HepG2 (cell line): ENCODE measurements around the gene SMARCA2. TPM values are rescaled to one million over a fixed set of nuclear protein-coding genes. Genes with fewer than 3 reads are reported as not detected.
A peak's percentile ranks its signal among the peaks of the same experiment; 100 is the strongest.

ENCODE experiments used
- ATAC-seq: fragments of 200-7000 bp; cut with Tn5 transposase; 3 replicates; pipeline ENCODE4 v1.9.1; 2020; ENCODE audit warnings: mild to moderate bottlenecking, moderate library complexity
- BruUV-seq: library from RNA; stranded (reverse); fragments of 400-500 nt; replicated peaks from 2 replicates; lab custom pipeline; 2021; lab: Mats Ljungman, UMichigan
- CTCF ChIA-PET: fragments of 300-600 bp; formaldehyde crosslinking; extraction: SDS; loops from one replicate; lab custom pipeline; 2021; ENCODE audit warnings: low total read pairs, inconsistent platforms, low intra/inter-chr PET ratio; lab: Yijun Ruan, JAX
- POLR2A ChIA-PET: fragments of 350-600 bp; sonication (Branson Sonifier 250); formaldehyde crosslinking; loops from one replicate; lab custom pipeline; 2020; ENCODE audit warnings: antibody characterized with exemption, inconsistent platforms; lab: Yijun Ruan, JAX
- DNase-seq: peaks from one replicate; pipeline ENCODE4 v3.0.0-alpha.2; 2015; ENCODE audit warnings: low spot score
- FAIRE-seq: peaks from 3 replicates; lab custom pipeline; 2011; peaks lifted over from hg19 to GRCh38; lab: Jason Lieb, UNC
- H2AFZ ChIP-seq: one replicate; pipeline ENCODE4 v1.6.1; 2011; ENCODE audit warnings: low read length, inconsistent platforms
- H3K27ac ChIP-seq: fragments of 300-600 bp; 3 replicates; pipeline ENCODE4 v1.8.0; 2011; ENCODE audit warnings: mixed run types, mild to moderate bottlenecking, mixed read lengths, low read length, inconsistent platforms; ENCODE audit not compliant: insufficient read depth; ENCODE audit errors: extremely low read length
- H3K27me3 ChIP-seq, 2 experiments: fragments of 200-600 bp in 1 of 2; 2 replicates in 1 of 2; 3 replicates in 1 of 2; pipeline versions ENCODE4 v1.6.0 to v1.8.0; 2011; ENCODE audit warnings: low read length in 2 of 2, mild to moderate bottlenecking in 2 of 2, moderate library complexity in 2 of 2, inconsistent platforms in 1 of 2; ENCODE audit not compliant: insufficient read depth in 2 of 2, control insufficient read depth in 1 of 2
- H3K36me3 ChIP-seq, 2 experiments: fragments of 200-600 bp in 1 of 2; replicated peaks in 1 of 2; 2 replicates in 1 of 2; 3 replicates in 1 of 2; pipeline versions ENCODE4 v1.5.1 to v1.8.0; 2011; ENCODE audit warnings: low read length in 2 of 2, inconsistent platforms in 1 of 2; ENCODE audit not compliant: insufficient read depth in 2 of 2, control insufficient read depth in 1 of 2
- H3K4me1 ChIP-seq: 2 replicates; pipeline ENCODE4 v1.5.1; 2012; ENCODE audit warnings: low read length, inconsistent platforms; ENCODE audit not compliant: insufficient read depth
- H3K4me2 ChIP-seq: 2 replicates; pipeline ENCODE4 v1.6.0; 2011; ENCODE audit warnings: low read depth, low read length, inconsistent platforms
- H3K4me3 ChIP-seq, 3 experiments: fragments of 200-600 bp in 1 of 3; sonication (generic), shearing (Covaris generic) in 1 of 3; replicated peaks in 1 of 3; 2 replicates each; pipeline ENCODE4 v1.5.1; 2011 to 2016; ENCODE audit warnings: low read length in 3 of 3, inconsistent platforms in 2 of 3, low read depth in 2 of 3, mild to moderate bottlenecking in 2 of 3, control low read depth in 1 of 3, mixed read lengths in 1 of 3; ENCODE audit not compliant: insufficient read depth in 1 of 3
- H3K79me2 ChIP-seq: one replicate; pipeline ENCODE4 v1.6.1; 2011; ENCODE audit warnings: low read length, inconsistent platforms; ENCODE audit not compliant: insufficient read depth
- H3K9ac ChIP-seq: 2 replicates; pipeline ENCODE4 v1.6.0; 2011; ENCODE audit warnings: mild to moderate bottlenecking, low read depth, low read length, inconsistent platforms; ENCODE audit not compliant: insufficient read depth
- H3K9me3 ChIP-seq: 2 replicates; pipeline ENCODE4 v1.5.1; 2012; ENCODE audit warnings: mild to moderate bottlenecking, low read length
- H4K20me1 ChIP-seq: 2 replicates; pipeline ENCODE4 v1.6.0; 2011; ENCODE audit warnings: inconsistent platforms, mild to moderate bottlenecking, low read length, moderate library complexity; ENCODE audit not compliant: insufficient read depth
- ETV6 ChIP-seq: sonication (generic); formaldehyde crosslinking; conservative IDR thresholded peaks from 2 replicates; pipeline ENCODE4 v1.4.0; 2020; ENCODE audit warnings: missing genetic modification reagents
- STAG1 ChIP-seq: sonication (generic); formaldehyde crosslinking; IDR thresholded peaks from 2 replicates; pipeline ENCODE4 v1.4.0; 2020; ENCODE audit warnings: missing genetic modification reagents
- ZNF510 ChIP-seq: sonication (generic); formaldehyde crosslinking; IDR thresholded peaks from 2 replicates; pipeline ENCODE4 v1.4.0; 2020; ENCODE audit warnings: low read depth, mild to moderate bottlenecking, missing genetic modification reagents
- WGBS: methylation state at CpG from one replicate; pipeline ENCODE4 v1.1.6; 2017; ENCODE audit warnings: low lambda C conversion rate; 5-methylcytosine and 5-hydroxymethylcytosine counted together
- in situ Hi-C: cut with HindIII; loops from 2 replicates; pipeline ENCODE4 v1.10.0; 2017; ENCODE audit warnings: low pct_unique_long_range_greater_than_20kb; ENCODE audit not compliant: extremely low pct_ligation_motif_present
- intact Hi-C: fragments of 100-400 bp; cut with micrococcal nuclease; formaldehyde crosslinking; loops from one replicate; pipeline ENCODE4 v1.10.0; 2022; ENCODE audit not compliant: unreplicated experiment
- polyA plus RNA-seq, 8 experiments: library from polyadenylated mRNA; depleted of rRNA in 3 of 8; stranded (reverse) in 7 of 8; unstranded in 1 of 8; fragments of >200 nt; fragmentation: Illumina TruSeq in 4 of 8; extraction: Trizol in 4 of 8; gene quantifications; 2 replicates each; pipeline versions ENCODE4 v1.2.1 to v1.2.3, GENCODE V29; 2011 to 2016; ENCODE audit warnings: low read depth in 4 of 8, missing spikeins in 1 of 8, mixed read lengths in 1 of 8; ENCODE audit not compliant: insufficient read depth in 1 of 8
- total RNA-seq, 5 experiments: library from RNA; depleted of rRNA; stranded (reverse); fragments of >200 nt; fragmentation: Illumina TruSeq; extraction: Trizol; gene quantifications; 2 replicates each; pipeline ENCODE4 v1.2.3, GENCODE V29; 2016; ENCODE audit warnings: low read depth in 1 of 5
- TF ChIP-seq, protein P1 (sequence below): sonication (generic); formaldehyde crosslinking; IDR thresholded peaks from 2 replicates; pipeline ENCODE4 v1.5.0; 2020; ENCODE audit warnings: mild to moderate bottlenecking, missing genetic modification reagents, moderate library complexity

The SMARCA2 gene
- total and polyA plus RNA-seq, 2 of the 13 experiments (the other 11 are each of a cell fraction or from before 2014, with no cell fraction given): 22.5 to 23.7 TPM

DNA sequence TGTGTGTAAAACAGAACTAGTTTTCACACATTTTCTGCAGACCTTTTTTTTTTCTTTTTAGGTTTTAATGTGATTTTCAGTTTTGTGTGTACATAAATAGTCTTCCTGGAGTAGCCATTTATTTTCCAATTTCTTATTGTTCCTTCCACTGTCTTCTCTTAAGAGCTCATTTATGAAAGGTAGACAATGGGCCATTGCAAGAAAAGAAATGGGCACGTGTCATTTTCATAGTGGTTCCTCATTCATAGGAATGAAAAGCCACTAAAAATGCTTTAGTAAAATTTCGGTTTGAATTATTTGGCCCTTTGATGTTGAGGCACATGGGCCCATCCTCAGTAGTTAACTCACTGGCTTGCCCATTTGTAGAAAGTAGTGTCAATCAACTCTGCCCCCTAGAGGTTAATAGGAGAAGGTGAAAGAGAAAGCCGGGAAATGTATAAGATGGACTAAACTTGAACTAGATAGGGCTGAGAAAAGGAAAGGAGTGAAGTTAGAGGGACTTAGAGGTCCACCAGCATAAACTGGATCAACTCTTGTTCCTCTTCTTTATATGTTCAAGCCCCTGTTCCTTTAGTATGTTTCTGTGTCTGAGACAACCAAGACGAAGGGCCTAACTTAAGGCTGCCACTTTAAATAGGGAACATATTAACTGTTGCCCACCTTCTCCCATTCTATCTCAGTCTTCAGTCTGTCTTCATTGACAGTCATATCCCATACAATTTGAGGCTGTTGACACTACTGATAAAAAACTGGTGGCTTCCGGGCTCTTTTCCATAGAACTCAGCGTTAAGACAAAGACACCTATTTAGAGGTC, 72.6 kb downstream of the SMARCA2 start:
- peaks cover 5 to 23% of the 10 kb centered on the region in 2 experiments; a peak in 4 of 5 replicates for H3K36me3 ChIP-seq
- no peaks in the 10 kb centered on the region for H4K20me1 ChIP-seq
- ChIA-PET POLR2A (no interaction called here), CTCF (no interaction called here)
- intact Hi-C loops: loop anchor here (5.0 kb wide), 2 partner anchors 165 to 215 kb away; no protein-coding TSS in a partner anchor
- H3K9me3 ChIP-seq: no peaks in the 10 kb centered on the region
- H3K79me2 ChIP-seq: no peaks in the 10 kb centered on the region
- no peaks in the 10 kb centered on the region for H3K4me1 ChIP-seq
- peak; percentile 25 for DNase-seq
- in situ Hi-C loops: loop anchor here (10.0 kb wide), 1 partner anchor 163 kb away; no protein-coding TSS in a partner anchor
- no peak overlapping the region for H3K4me3 ChIP-seq
- ATAC-seq: peak; percentile 71
- no peak for FAIRE-seq
- WGBS: 74% methylated on average over 6 of the region's 6 CpGs
- TF ChIP-seq ETV6 (CRISPR knock-in tag) (no peak), ZNF510 (CRISPR knock-in tag) (no peak), STAG1 (peak; percentile 46)
- TF ChIP-seq, protein P1, sequence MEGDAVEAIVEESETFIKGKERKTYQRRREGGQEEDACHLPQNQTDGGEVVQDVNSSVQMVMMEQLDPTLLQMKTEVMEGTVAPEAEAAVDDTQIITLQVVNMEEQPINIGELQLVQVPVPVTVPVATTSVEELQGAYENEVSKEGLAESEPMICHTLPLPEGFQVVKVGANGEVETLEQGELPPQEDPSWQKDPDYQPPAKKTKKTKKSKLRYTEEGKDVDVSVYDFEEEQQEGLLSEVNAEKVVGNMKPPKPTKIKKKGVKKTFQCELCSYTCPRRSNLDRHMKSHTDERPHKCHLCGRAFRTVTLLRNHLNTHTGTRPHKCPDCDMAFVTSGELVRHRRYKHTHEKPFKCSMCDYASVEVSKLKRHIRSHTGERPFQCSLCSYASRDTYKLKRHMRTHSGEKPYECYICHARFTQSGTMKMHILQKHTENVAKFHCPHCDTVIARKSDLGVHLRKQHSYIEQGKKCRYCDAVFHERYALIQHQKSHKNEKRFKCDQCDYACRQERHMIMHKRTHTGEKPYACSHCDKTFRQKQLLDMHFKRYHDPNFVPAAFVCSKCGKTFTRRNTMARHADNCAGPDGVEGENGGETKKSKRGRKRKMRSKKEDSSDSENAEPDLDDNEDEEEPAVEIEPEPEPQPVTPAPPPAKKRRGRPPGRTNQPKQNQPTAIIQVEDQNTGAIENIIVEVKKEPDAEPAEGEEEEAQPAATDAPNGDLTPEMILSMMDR: peak; percentile 58
- no peaks in the 10 kb centered on the region for H3K27me3 ChIP-seq
- no peak overlapping the region for H3K4me2 ChIP-seq
- H3K9ac ChIP-seq: no peak overlapping the region
- no TSS peak for BruUV-seq
- H2AFZ ChIP-seq: no peak overlapping the region
- H3K27ac ChIP-seq: no peak overlapping the region
